Stimulated activated memory B cell treated with anti-CD40 and anti-IgM and Interleukin-4, amounts not matched to agents 10 μg/mL and 1 μg/mL and 100 μg/mL, for 72 hours (primary cell): ENCODE results near the gene MCF2L2.
"Not testable (repeated sequence)": the region's sequence is repeated elsewhere in the genome, so short reads cannot be mapped to it uniquely, and the experiment has no call there.

Source experiments
- ATAC-seq: fragments of 150-1000 bp; cut with Tn5 transposase; 2 replicates; pipeline ENCODE4 v1.10.0; 2021
- H3K27ac Mint-ChIP-seq: one replicate; pipeline ENCODE4 v1.8.0; 2022; ENCODE audit warnings: mild to moderate bottlenecking, mixed read lengths
- H3K27me3 Mint-ChIP-seq: one replicate; pipeline ENCODE4 v1.8.0; 2022; ENCODE audit warnings: mixed read lengths
- H3K36me3 Mint-ChIP-seq: one replicate; pipeline ENCODE4 v1.8.0; 2022; ENCODE audit warnings: mixed read lengths
- H3K4me1 Mint-ChIP-seq: one replicate; pipeline ENCODE4 v1.8.0; 2022; ENCODE audit warnings: mixed read lengths
- H3K4me3 Mint-ChIP-seq: one replicate; pipeline ENCODE4 v1.8.0; 2022; ENCODE audit warnings: mild to moderate bottlenecking, moderate library complexity, mixed read lengths
- H3K9me3 Mint-ChIP-seq: one replicate; pipeline ENCODE4 v1.8.0; 2022; ENCODE audit warnings: mixed read lengths

MCF2L2 gene

GRCh38 chr3:183372911-183373310 lies 55.5 kb downstream of the MCF2L2 start:
- Mint-ChIP-seq H3K4me3 (no peak overlapping the region), H3K4me1 (peaks cover 28% of the 10 kb centered on the region), H3K36me3 (peaks cover 8% of the 10 kb centered on the region), H3K9me3 (no peaks in the 10 kb centered on the region), H3K27me3 (peaks cover 20% of the 10 kb centered on the region), H3K27ac (no peak overlapping the region)
- no peak for ATAC-seq

- Mint-ChIP-seq H3K4me1 (peaks cover 16% of the 10 kb centered on the region), H3K27me3 (peaks cover 20% of the 10 kb centered on the region)
- ATAC-seq, H3K27ac Mint-ChIP-seq, H3K4me3 Mint-ChIP-seq, H3K36me3 Mint-ChIP-seq, H3K9me3 Mint-ChIP-seq: not testable (repeated sequence)
These were observed 56.8 kb downstream of the MCF2L2 start for GRCh38 chr3:183371600-183371968.

GRCh38 chr3:183370391-183370790 lies 58.0 kb downstream of the MCF2L2 start:
- Mint-ChIP-seq H3K27me3 (peaks cover 20% of the 10 kb centered on the region), H3K9me3 (no peaks in the 10 kb centered on the region), H3K4me1 (peaks cover 11% of the 10 kb centered on the region), H3K4me3 (no peak overlapping the region), H3K27ac (no peak overlapping the region), H3K36me3 (no peaks in the 10 kb centered on the region)
- no peak for ATAC-seq

- H3K4me1 Mint-ChIP-seq: peaks cover 7% of the 10 kb centered on the region
- no peak overlapping the region for H3K27ac Mint-ChIP-seq
- no peaks in the 10 kb centered on the region for H3K9me3 Mint-ChIP-seq
- no peak for ATAC-seq
- H3K4me3 Mint-ChIP-seq: no peak overlapping the region
- H3K36me3 Mint-ChIP-seq: no peaks in the 10 kb centered on the region
- H3K27me3 Mint-ChIP-seq: peaks cover 20% of the 10 kb centered on the region
These were observed 58.8 kb downstream of the MCF2L2 start for GRCh38 chr3:183369627-183370026.

GRCh38 chr3:183369117-183369516 lies 59.3 kb downstream of the MCF2L2 start:
- no peaks in the 10 kb centered on the region for H3K36me3 Mint-ChIP-seq
- H3K9me3 Mint-ChIP-seq: no peaks in the 10 kb centered on the region
- H3K27ac Mint-ChIP-seq: no peak overlapping the region
- ATAC-seq: no peak
- peaks cover 16% of the 10 kb centered on the region for H3K27me3 Mint-ChIP-seq
- no peak overlapping the region for H3K4me3 Mint-ChIP-seq
- peaks cover 7% of the 10 kb centered on the region for H3K4me1 Mint-ChIP-seq

GRCh38 chr3:183360971-183361624 lies 67.3 kb downstream of the MCF2L2 start:
- peaks cover 26% of the 10 kb centered on the region for H3K27me3 Mint-ChIP-seq
- H3K36me3 Mint-ChIP-seq: no peaks in the 10 kb centered on the region
- no peak overlapping the region for H3K27ac Mint-ChIP-seq
- no peak for ATAC-seq
- peaks cover 6% of the 10 kb centered on the region for H3K4me1 Mint-ChIP-seq
- no peak overlapping the region for H3K4me3 Mint-ChIP-seq
- H3K9me3 Mint-ChIP-seq: no peaks in the 10 kb centered on the region

GRCh38 chr3:183359036-183359435 lies 69.4 kb downstream of the MCF2L2 start:
- Mint-ChIP-seq H3K9me3 (no peaks in the 10 kb centered on the region), H3K4me3 (no peak overlapping the region), H3K36me3 (no peaks in the 10 kb centered on the region), H3K4me1 (no peaks in the 10 kb centered on the region), H3K27me3 (peaks cover 40% of the 10 kb centered on the region), H3K27ac (no peak overlapping the region)
- no peak for ATAC-seq

- Mint-ChIP-seq H3K27ac (no peak overlapping the region), H3K4me1 (no peaks in the 10 kb centered on the region), H3K36me3 (no peaks in the 10 kb centered on the region), H3K27me3 (peaks cover 38% of the 10 kb centered on the region), H3K9me3 (no peaks in the 10 kb centered on the region), H3K4me3 (no peak overlapping the region)
- ATAC-seq: no peak
These were observed 70.8 kb downstream of the MCF2L2 start for GRCh38 chr3:183357564-183358079.

- Mint-ChIP-seq H3K27me3 (peaks cover 31% of the 10 kb centered on the region), H3K4me1 (no peaks in the 10 kb centered on the region), H3K4me3 (no peak overlapping the region), H3K36me3 (no peaks in the 10 kb centered on the region), H3K27ac (no peak overlapping the region), H3K9me3 (no peaks in the 10 kb centered on the region)
- ATAC-seq: no peak
These were observed 71.5 kb downstream of the MCF2L2 start for GRCh38 chr3:183356920-183357319.

GRCh38 chr3:183354874-183355273 lies 73.5 kb downstream of the MCF2L2 start:
- H3K4me3 Mint-ChIP-seq: no peak overlapping the region
- ATAC-seq: no peak
- no peaks in the 10 kb centered on the region for H3K36me3 Mint-ChIP-seq
- no peaks in the 10 kb centered on the region for H3K4me1 Mint-ChIP-seq
- no peak overlapping the region for H3K27ac Mint-ChIP-seq
- peaks cover 31% of the 10 kb centered on the region for H3K27me3 Mint-ChIP-seq
- H3K9me3 Mint-ChIP-seq: no peaks in the 10 kb centered on the region

- no peak overlapping the region for H3K4me3 Mint-ChIP-seq
- no peak for ATAC-seq
- no peaks in the 10 kb centered on the region for H3K36me3 Mint-ChIP-seq
- no peak overlapping the region for H3K27ac Mint-ChIP-seq
- H3K4me1 Mint-ChIP-seq: no peaks in the 10 kb centered on the region
- no peaks in the 10 kb centered on the region for H3K9me3 Mint-ChIP-seq
- peaks cover 32% of the 10 kb centered on the region for H3K27me3 Mint-ChIP-seq
These were observed 74.0 kb downstream of the MCF2L2 start for GRCh38 chr3:183354325-183354831.

GRCh38 chr3:183353421-183353820 lies 75.0 kb downstream of the MCF2L2 start:
- no peak for ATAC-seq
- no peaks in the 10 kb centered on the region for H3K4me1 Mint-ChIP-seq

GRCh38 chr3:183350164-183350563 lies 78.3 kb downstream of the MCF2L2 start:
- H3K27me3 Mint-ChIP-seq: peaks cover 47% of the 10 kb centered on the region
- no peaks in the 10 kb centered on the region for H3K4me1 Mint-ChIP-seq
- no peak for ATAC-seq
- H3K9me3 Mint-ChIP-seq: peaks cover 10% of the 10 kb centered on the region
- peaks cover 5% of the 10 kb centered on the region for H3K36me3 Mint-ChIP-seq
- no peak overlapping the region for H3K4me3 Mint-ChIP-seq
- no peak overlapping the region for H3K27ac Mint-ChIP-seq

More at GRCh38 chr3:183353421-183353820, 75.0 kb downstream of the MCF2L2 start:
- Mint-ChIP-seq H3K27ac (no peak overlapping the region), H3K36me3 (no peaks in the 10 kb centered on the region), H3K9me3 (no peaks in the 10 kb centered on the region), H3K27me3 (peaks cover 39% of the 10 kb centered on the region), H3K4me3 (no peak overlapping the region)

GRCh38 chr3:183349421-183350157 lies 78.8 kb downstream of the MCF2L2 start:
- H3K9me3 Mint-ChIP-seq: peaks cover 13% of the 10 kb centered on the region
- peaks cover 47% of the 10 kb centered on the region for H3K27me3 Mint-ChIP-seq
- H3K4me1 Mint-ChIP-seq: no peaks in the 10 kb centered on the region
- H3K4me3 Mint-ChIP-seq: no peak overlapping the region
- no peak for ATAC-seq
- H3K27ac Mint-ChIP-seq: no peak overlapping the region
- H3K36me3 Mint-ChIP-seq: peaks cover 10% of the 10 kb centered on the region

- H3K4me3 Mint-ChIP-seq: no peak overlapping the region
- peaks cover 13% of the 10 kb centered on the region for H3K9me3 Mint-ChIP-seq
- H3K27me3 Mint-ChIP-seq: peaks cover 44% of the 10 kb centered on the region
- no peak for ATAC-seq
- H3K27ac Mint-ChIP-seq: no peak overlapping the region
- no peaks in the 10 kb centered on the region for H3K4me1 Mint-ChIP-seq
- peaks cover 14% of the 10 kb centered on the region for H3K36me3 Mint-ChIP-seq
These were observed 85.6 kb downstream of the MCF2L2 start for GRCh38 chr3:183342824-183343223.
